H54 (cell line): ENCODE data around the gene CNOT6.
"Not testable (repeated sequence)": the region's sequence is repeated elsewhere in the genome, so short reads cannot be mapped to it uniquely, and the experiment has no call there.

Source experiments
- DNase-seq: peaks from one replicate; pipeline ENCODE4 v3.0.0; 2011; ENCODE audit warnings: low spot score, mixed read lengths; ENCODE audit not compliant: insufficient read length
- FAIRE-seq: peaks from 3 replicates; lab custom pipeline; 2011; peaks lifted over from hg19 to GRCh38; lab: Jason Lieb, UNC
- POLR2A ChIP-seq: IDR thresholded peaks from 2 replicates; pipeline ENCODE4 v1.6.1; 2011; ENCODE audit warnings: low read depth, mild to moderate bottlenecking, low read length

Gene CNOT6

GRCh38 chr5:180494060-180494509 lies at the start of gene CNOT6:
CNOT6 (plus strand) TSS chr5:180494379; CDS start chr5:180529277, 34,898 bp downstream.
- peak; percentile 75 for TF ChIP-seq POLR2A
- FAIRE-seq (no peak), DNase-seq (peak; percentile 95)

DNA sequence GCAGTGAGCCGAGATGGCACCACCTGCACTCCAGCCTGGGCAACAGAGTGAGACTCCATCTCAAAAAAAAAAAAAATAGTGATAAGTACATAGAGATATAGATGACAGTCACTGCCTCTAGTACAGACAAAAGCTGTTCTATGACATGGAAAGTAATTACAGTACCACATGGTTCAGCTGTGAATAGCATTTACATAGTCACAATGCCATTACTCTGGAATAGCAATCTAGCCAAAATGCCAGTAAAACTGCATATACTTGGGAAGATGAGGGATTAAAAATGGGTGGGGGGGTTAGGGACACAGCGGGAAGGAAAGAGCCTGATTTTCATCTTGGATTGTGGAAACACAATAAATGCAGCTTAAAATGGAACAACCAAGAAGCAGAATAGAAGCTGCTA lies 39.4 kb upstream of the CNOT6 start:
- no peak for DNase-seq
- no peak for FAIRE-seq
- TF ChIP-seq POLR2A: no peak

- TF ChIP-seq POLR2A: no peak
- no peak for FAIRE-seq
Observed at GRCh38 chr5:180455872-180456271, 38.3 kb upstream of the CNOT6 start.

GRCh38 chr5:180456792-180457191 lies 37.4 kb upstream of the CNOT6 start:
- DNase-seq: no peak
- no peak for TF ChIP-seq POLR2A
- no peak for FAIRE-seq

More at GRCh38 chr5:180455872-180456271, 38.3 kb upstream of the CNOT6 start:
- no peak for DNase-seq

- not testable (repeated sequence) for FAIRE-seq, DNase-seq
Observed at GRCh38 chr5:180458852-180459673, 35.1 kb upstream of the CNOT6 start.

GRCh38 chr5:180459674-180460142 lies 34.5 kb upstream of the CNOT6 start:
- not testable (repeated sequence) for DNase-seq, FAIRE-seq

- DNase-seq (no peak), FAIRE-seq (no peak)
- no peak for TF ChIP-seq POLR2A
Observed at GRCh38 chr5:180460834-180461233, 33.3 kb upstream of the CNOT6 start.

DNA sequence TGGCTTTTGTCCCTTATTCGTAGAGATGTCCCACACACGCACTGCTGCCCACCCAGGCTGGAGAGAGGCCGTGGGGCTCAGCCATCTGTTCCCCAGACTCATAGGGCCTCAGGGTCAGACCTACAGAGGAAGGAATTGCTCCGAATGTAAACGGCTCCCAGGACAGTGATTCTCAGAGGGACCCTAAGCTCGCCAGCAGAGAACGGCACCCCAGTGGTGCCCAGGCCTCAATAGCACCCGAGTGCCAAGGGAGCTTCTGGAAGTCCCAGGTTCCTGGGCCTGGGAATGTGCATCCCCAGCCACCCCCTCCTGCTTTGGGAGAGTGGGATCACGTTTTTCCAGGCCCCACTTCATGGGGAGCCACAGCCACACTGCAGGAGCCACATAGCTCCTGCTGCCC lies 32.9 kb upstream of the CNOT6 start:
- DNase-seq (no peak), FAIRE-seq (no peak)
- no peak for TF ChIP-seq POLR2A

DNA sequence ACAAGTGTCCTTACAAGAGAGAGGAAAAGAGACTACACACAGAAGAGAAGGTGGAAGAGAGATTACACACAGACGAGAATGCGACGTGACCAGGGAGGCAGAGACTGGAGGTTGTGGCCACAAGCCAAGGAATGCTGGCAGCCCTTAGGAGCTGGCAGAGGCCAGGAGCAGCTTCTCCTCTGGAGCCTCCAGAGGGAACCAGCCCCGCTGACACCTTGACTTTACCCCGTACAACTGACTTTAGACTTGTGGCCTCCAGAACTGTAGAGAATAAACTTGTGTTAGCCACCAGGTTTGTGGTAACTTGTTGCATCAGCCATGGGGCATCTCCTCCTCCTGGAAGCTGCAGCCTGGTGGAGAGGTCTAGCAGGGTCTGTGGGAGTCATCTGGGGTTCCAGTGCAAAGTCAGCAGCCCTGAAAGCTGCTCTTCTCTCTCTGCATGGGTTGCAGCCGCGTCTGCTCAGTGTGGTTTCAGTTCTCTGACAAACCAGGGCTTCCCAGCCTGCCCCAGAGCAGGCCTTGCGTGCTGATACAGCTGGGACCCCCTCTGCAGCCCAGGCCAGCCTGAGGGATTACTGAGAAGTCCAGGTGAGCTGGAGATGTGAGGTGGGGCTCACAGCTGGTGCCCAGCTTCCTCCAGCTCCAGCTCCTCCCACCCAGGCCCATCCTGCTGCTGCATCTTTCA lies 30.8 kb upstream of the CNOT6 start:
- no peak for DNase-seq
- TF ChIP-seq POLR2A: no peak
- FAIRE-seq: no peak

GRCh38 chr5:180463916-180464602 lies 30.1 kb upstream of the CNOT6 start:
- no peak for TF ChIP-seq POLR2A
- DNase-seq: no peak
- FAIRE-seq: no peak

- DNase-seq: no peak
- no peak for TF ChIP-seq POLR2A
- no peak for FAIRE-seq
Observed at GRCh38 chr5:180464603-180464970, 29.6 kb upstream of the CNOT6 start.

DNA sequence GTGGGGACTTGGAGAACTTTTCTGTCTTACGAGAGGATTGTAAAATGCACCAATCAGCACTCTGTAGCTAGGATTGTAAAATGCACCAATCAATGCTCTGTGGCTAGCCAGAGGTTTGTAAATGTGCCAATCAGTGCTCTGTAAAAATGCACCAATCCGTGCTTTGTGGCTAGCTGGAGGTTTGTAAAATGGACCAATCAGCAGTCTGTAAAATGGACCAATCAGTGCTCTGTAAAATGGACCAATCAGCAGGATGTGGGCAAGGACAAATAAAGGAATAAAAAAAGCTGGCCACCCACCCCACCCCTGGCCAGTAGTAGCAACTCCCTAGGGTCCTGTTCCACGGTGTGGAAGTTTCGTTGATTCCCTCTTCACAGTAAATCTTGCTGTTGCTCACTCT lies 29.1 kb upstream of the CNOT6 start:
- DNase-seq: not testable (repeated sequence)

DNA sequence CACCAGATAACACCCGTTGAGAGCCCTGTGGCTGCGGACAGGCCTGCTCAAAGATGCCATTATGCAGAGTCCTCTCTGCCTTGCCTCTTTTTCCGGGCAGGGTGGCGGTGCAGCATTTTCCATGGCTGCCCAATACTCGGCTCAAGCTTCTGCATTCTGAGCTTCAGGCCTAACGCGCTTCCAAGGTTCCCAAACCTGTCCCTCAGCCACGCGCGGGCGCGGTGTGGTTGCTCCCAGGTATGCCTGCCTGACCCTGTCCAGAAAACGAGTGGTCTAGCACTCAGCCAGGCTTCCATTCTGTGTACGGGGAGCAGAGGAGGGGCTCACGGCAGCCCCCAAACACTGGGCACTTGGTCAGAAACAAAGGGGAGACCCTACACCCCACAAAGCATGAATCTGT lies 27.9 kb upstream of the CNOT6 start:
- TF ChIP-seq POLR2A: no peak
- FAIRE-seq (no peak), DNase-seq (no peak)

More for the DNA sequence above, 29.1 kb upstream of the CNOT6 start:
- not testable (repeated sequence) for FAIRE-seq
